Adrenal gland (tissue), 12 donors: Measurements from ENCODE around the gene CDYL. TPM values are rescaled to one million over a fixed set of nuclear protein-coding genes. Genes with fewer than 3 reads are reported as not detected.

Experiments
- DNase-seq, 7 donors: peaks; one replicate each; pipeline ENCODE4 v3.0.0-alpha.2; 2019 to 2020
- H3K27ac ChIP-seq, 5 donors: fragments of 200-600 bp; sonication (generic) in 4 of 5; 1 replicate in 3 of 5; 2 replicates in 2 of 5; pipeline versions ENCODE4 v1.5.1 to v1.8.0; 2016 to 2020; ENCODE audit warnings: mild to moderate bottlenecking in 1 of 5
- H3K27me3 ChIP-seq: fragments of 200-600 bp; 2 replicates; pipeline ENCODE4 v1.8.0; 2021
- H3K36me3 ChIP-seq, 2 donors: fragments of 200-600 bp; replicated peaks in 1 of 2; 1 replicate in 1 of 2; 2 replicates in 1 of 2; pipeline versions ENCODE4 v1.5.1 to v1.8.0; 2018 to 2022
- H3K4me1 ChIP-seq, 2 donors: fragments of 200-600 bp; replicated peaks in 1 of 2; 1 replicate in 1 of 2; 2 replicates in 1 of 2; pipeline versions ENCODE4 v1.5.1 to v1.8.0; 2018 to 2021
- H3K4me3 ChIP-seq, 4 donors: fragments of 200-600 bp; sonication (generic) in 3 of 4; one replicate each; pipeline ENCODE4 v1.5.1; 2016 to 2018
- H3K9me3 ChIP-seq, 3 donors: fragments of 200-600 bp; sonication (generic) in 1 of 3; replicated peaks in 1 of 3; 1 replicate in 2 of 3; 2 replicates in 1 of 3; pipeline versions ENCODE4 v1.5.1 to v1.8.0; 2016 to 2021
- CTCF ChIP-seq, 6 experiments: fragments of 450-650 bp in 4 of 6; fragments of 200-600 bp in 2 of 6; sonication (generic) in 1 of 6; IDR thresholded peaks; 1 replicate in 5 of 6; 2 replicates in 1 of 6; pipeline versions ENCODE4 v1.5.1 to v1.8.0; 2016 to 2021; ENCODE audit warnings: antibody characterized with exemption in 6 of 6, mild to moderate bottlenecking in 2 of 6, moderate library complexity in 1 of 6
- POLR2A ChIP-seq, 2 donors: fragments of 450-650 bp; IDR thresholded peaks; one replicate each; pipeline ENCODE4 v1.6.1; 2017; ENCODE audit warnings: antibody characterized with exemption in 2 of 2, mild to moderate bottlenecking in 2 of 2, moderate library complexity in 1 of 2
- WGBS, 4 donors: extraction: QIAGEN DNeasy Blood & Tissue Kit in 2 of 4; methylation state at CpG; one replicate each; pipeline versions ENCODE4 v1.1.5 to v1.1.7; 2013 to 2017; 5-methylcytosine and 5-hydroxymethylcytosine counted together
- intact Hi-C, 2 donors: fragments of 100-400 bp; cut with DNase I; formaldehyde crosslinking; loops; one replicate each; pipeline versions ENCODE4 v1.14.1 to v1.15.0; 2022 to 2023
- polyA plus RNA-seq, 3 donors: library from polyadenylated mRNA; stranded (reverse); fragments of 200-250 nt in 2 of 3; fragments of 350-450 nt in 1 of 3; fragmentation: Illumina TruSeq in 1 of 3; extraction: RNeasy Lipid Tissue Mini Kit (QIAGEN cat#74804) in 1 of 3; gene quantifications; one replicate each; pipeline ENCODE4 v1.2.3, GENCODE V29; 2013 to 2014
- total RNA-seq, 9 donors: library from RNA; depleted of rRNA in 4 of 9; stranded (reverse); fragments of >200 nt in 4 of 9; fragments of 120-200 nt in 1 of 9; fragmentation: NEBNext Ultra II Directional in 1 of 9; extraction: Animal tissue kit (Norgen Biotek cat#: 25700) in 1 of 9; gene quantifications; one replicate each; pipeline versions ENCODE4 v1.1.0 to v1.2.4, GENCODE V29; 2013 to 2023
- donor health status: healthy with polysubstance abuse.
- donor health status: Bipolar disorder and iron deficiency.
- donor health status: DM: yes; HTN: yes; CAD: no.
- donor health status: DM: no; HTN: no; CAD: no.
- donor health status: DM: no; HTN: no; CAD: no.
- donor health status: DM: yes; HTN: yes; CAD: no.

The CDYL gene
- total and polyA plus RNA-seq, 12 donors, result 3.3 to 47.1 (median 24.8) TPM

GRCh38 chr6:4890627-4891026 lies 114.4 kb downstream of the CDYL start:
- H3K4me3 ChIP-seq, result no peak overlapping the region
- TF ChIP-seq CTCF (IDR thresholded peaks at IDR 0.05) (no peak), POLR2A (IDR thresholded peaks at IDR 0.05) (no peak)
- no peaks in the 10 kb centered on the region for H3K4me1 ChIP-seq
- no peaks in the 10 kb centered on the region for H3K27me3 ChIP-seq
- H3K9me3 ChIP-seq, result no peaks in the 10 kb centered on the region
- intact Hi-C loops, result no loop called here
- H3K36me3 ChIP-seq, result peaks cover 0 to 15% of the 10 kb centered on the region in 2 donors
- no peak overlapping the region for H3K27ac ChIP-seq
- no peak for DNase-seq
- WGBS, 4 donors, result 94 to 96% (median 95%) methylated on average over 11 of the region's 11 CpGs

- Histone ChIP-seq H3K27me3 (no peaks in the 10 kb centered on the region), H3K4me3 (no peak overlapping the region), H3K36me3 (peaks cover 0 to 15% of the 10 kb centered on the region in 2 donors), H3K9me3 (no peaks in the 10 kb centered on the region), H3K4me1 (peaks cover 0 to 4% of the 10 kb centered on the region in 2 donors), H3K27ac (no peak overlapping the region)
- no peak for DNase-seq
- 87 to 97% (median 94%) methylated on average over 6 of the region's 6 CpGs for WGBS, 4 donors
- intact Hi-C loops, result no loop called here
- TF ChIP-seq CTCF (IDR thresholded peaks at IDR 0.05) (no peak), POLR2A (IDR thresholded peaks at IDR 0.05) (no peak)
Measured at GRCh38 chr6:4891141-4891540, 114.9 kb downstream of the CDYL start.

GRCh38 chr6:4892785-4893485 lies 116.7 kb downstream of the CDYL start:
- intact Hi-C loops, result no loop called here
- H3K9me3 ChIP-seq, result no peaks in the 10 kb centered on the region
- no peak overlapping the region for H3K4me3 ChIP-seq
- no peak for DNase-seq
- no peak overlapping the region for H3K27ac ChIP-seq
- peaks cover 0 to 15% of the 10 kb centered on the region in 2 donors for H3K36me3 ChIP-seq
- no peaks in the 10 kb centered on the region for H3K27me3 ChIP-seq
- TF ChIP-seq CTCF (IDR thresholded peaks at IDR 0.05), result no peak
- no peak for TF ChIP-seq POLR2A (IDR thresholded peaks at IDR 0.05)
- 95 to 97% (median 96%) methylated on average over 16 to 20 of the region's 20 CpGs for WGBS, 4 donors
- H3K4me1 ChIP-seq, result peaks cover 0 to 9% of the 10 kb centered on the region in 2 donors

DNA sequence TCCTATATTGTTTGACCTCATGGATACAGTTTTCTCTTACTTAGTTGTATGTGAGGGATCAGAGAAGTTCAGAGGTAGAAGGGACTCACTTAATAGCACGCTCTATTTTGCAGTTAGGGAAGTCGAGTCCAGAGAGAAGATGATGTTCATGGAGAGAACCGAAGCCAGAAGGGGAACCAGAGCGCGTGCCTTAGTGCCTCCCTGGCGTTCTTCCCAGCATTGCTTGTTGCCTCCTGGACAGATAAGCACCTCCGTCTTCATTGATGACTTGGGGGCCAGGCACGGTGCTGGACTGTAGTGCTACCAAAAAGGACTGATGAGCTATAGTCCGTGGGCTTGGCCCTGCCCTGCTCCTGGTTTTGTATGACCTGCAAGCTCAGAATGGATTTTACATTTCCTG lies 117.8 kb downstream of the CDYL start:
- Histone ChIP-seq H3K27me3 (no peaks in the 10 kb centered on the region), H3K4me1 (peaks cover 0 to 9% of the 10 kb centered on the region in 2 donors), H3K9me3 (no peaks in the 10 kb centered on the region), H3K27ac (no peak overlapping the region), H3K36me3 (peaks cover 0 to 15% of the 10 kb centered on the region in 2 donors), H3K4me3 (no peak overlapping the region)
- no peak for TF ChIP-seq POLR2A (IDR thresholded peaks at IDR 0.05)
- DNase-seq, result no peak
- intact Hi-C loops, result no loop called here
- 95 to 97% (median 97%) methylated on average over 9 of the region's 9 CpGs for WGBS, 4 donors

DNA sequence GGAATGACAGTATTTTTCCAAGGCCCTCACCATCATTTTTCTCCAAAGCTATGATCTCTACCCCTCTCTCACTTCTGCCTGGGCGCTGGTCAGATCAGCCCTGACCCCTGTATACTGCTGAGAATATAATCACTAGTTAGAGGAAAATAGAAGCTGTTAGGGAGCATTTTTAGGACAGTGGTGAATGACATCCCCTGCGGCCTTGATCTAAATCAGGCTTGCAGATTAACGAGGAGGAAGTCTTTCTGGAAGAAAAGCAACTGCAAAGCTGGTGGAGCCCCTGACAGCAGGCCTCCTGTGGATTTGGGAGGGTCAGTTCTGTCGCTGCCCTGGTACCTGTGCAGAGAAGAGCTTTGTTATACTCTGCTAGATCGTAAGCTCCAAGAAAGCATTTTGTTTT lies 119.8 kb downstream of the CDYL start:
- peaks cover 0 to 15% of the 10 kb centered on the region in 2 donors for H3K36me3 ChIP-seq
- no peak overlapping the region for H3K4me3 ChIP-seq
- no peak for DNase-seq
- WGBS, 4 donors, result 45 to 63% (median 52%) methylated on average over 5 of the region's 5 CpGs
- peak overlapping the region in 1 of 5 donors; percentile 16 for H3K27ac ChIP-seq
- intact Hi-C loops, result no loop called here
- TF ChIP-seq POLR2A (IDR thresholded peaks at IDR 0.05), result no peak
- no peak for TF ChIP-seq CTCF (IDR thresholded peaks at IDR 0.05)
- peaks cover 0 to 9% of the 10 kb centered on the region in 2 donors for H3K4me1 ChIP-seq
- no peaks in the 10 kb centered on the region for H3K27me3 ChIP-seq
- H3K9me3 ChIP-seq, result peaks cover 0 to 5% (median 0%) of the 10 kb centered on the region in 3 donors
